NCI-H2107 treated with DMSO at 0.1 percent for 48 hours (cell line): ENCODE results near the gene METTL8.

ENCODE experiments used
- DNase-seq: peaks from one replicate; lab custom pipeline; 2025; ENCODE audit not compliant: unreplicated experiment; lab: John Stamatoyannopoulos, UW

METTL8 gene

GRCh38 chr2:171347591-171348032, 86.2 kb downstream of the METTL8 start:
- DNase-seq: no peak

- DNase-seq: no peak
Observed at GRCh38 chr2:171346723-171347557, 86.8 kb downstream of the METTL8 start.

GRCh38 chr2:171345971-171346722, 87.6 kb downstream of the METTL8 start:
- no peak for DNase-seq

DNA sequence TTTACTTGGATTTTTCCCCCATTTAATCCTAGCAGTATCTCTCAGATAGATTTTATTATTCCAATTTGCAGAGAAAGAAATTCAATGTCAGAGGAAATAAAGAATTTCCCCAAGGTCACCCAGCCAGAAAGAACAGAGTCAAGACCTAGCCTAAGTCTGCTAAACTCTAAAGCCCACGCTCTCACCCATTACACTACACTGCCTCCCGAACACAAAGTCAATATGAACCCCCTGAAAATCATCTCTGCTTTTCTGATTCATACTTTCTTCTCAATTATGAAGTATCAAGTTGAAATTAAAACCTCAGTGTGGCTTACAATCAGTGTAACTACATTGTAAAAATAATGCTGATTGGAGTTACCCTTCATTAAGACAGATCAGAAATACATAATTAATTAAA, 89.6 kb downstream of the METTL8 start:
- no peak for DNase-seq

GRCh38 chr2:171342067-171342413, 91.8 kb downstream of the METTL8 start:
- no peak for DNase-seq

GRCh38 chr2:171341394-171342066, 92.3 kb downstream of the METTL8 start:
- no peak for DNase-seq

DNA sequence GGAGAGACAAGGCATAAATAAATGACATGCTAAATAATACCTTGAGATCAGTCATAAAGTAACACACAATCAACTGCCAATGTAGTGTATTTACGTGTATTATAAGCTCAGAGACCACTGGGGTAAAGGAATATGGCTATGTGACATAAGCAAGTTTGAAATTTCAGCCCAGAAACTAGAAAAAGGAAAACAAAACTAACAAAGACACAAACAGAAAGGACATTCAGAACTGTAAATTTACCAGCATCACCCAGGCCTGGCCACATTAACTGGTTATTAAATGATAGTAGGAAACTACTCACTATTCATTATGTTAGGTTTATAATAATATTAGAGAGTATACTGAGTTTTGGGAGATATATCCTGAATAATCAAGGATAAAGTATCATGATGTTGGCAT, 98.8 kb downstream of the METTL8 start:
- no peak for DNase-seq

DNA sequence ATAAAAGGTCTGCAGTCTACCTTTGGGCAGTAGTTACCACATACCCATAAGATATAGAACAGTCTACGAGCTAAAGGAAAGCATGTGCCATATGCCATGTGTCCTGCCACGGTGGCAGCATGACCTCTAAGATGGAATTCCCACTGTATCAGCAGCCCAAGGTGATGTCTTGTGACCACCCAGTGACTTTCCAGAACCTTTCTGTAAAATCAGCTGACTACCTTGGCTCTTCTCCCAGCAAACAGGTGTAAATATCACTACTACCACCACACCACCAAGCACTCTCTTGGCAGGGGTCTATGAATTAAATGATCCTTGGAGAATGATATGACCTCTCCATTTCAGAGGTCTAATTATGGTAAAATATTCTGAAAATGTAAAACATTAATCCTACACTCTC, 99.6 kb downstream of the METTL8 start:
- DNase-seq: no peak

DNA sequence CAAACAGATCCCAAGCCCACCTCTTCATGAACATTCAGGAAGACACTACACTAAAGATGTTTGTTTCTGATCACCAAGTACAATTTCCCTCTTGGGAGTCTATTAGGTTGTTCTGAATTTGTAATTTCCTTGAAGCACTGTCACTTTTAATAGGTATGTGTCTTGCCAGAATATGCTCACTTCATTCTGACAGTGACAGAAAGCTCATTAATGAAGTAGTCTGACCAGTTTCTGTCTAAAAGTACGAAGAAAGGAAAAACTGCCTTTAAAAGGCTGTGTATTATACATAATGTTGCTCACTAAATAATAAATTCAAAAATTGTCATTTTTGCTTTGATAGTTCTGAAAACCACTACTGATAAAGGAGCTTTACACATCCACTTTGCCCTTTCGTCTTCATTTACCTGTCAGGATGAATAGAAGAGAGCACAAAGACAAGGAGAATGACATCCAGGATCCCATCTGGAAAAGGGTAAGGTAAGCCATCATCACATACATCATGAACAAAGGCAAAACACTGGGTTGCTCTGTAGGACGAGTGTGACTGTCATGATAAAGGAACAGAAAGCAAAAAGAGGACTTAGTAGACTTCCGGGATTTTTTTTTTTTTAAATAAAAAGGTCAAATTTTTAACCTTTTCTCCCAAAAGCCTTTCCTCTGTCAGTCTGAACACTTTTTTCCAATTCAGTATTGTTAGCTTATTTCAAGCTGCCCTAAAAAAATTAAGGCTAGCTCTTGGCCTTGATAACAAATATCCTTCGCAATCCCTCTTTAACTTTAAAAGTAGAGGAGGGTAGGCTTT, 103.4 kb downstream of the METTL8 start:
- DNase-seq: no peak

DNA sequence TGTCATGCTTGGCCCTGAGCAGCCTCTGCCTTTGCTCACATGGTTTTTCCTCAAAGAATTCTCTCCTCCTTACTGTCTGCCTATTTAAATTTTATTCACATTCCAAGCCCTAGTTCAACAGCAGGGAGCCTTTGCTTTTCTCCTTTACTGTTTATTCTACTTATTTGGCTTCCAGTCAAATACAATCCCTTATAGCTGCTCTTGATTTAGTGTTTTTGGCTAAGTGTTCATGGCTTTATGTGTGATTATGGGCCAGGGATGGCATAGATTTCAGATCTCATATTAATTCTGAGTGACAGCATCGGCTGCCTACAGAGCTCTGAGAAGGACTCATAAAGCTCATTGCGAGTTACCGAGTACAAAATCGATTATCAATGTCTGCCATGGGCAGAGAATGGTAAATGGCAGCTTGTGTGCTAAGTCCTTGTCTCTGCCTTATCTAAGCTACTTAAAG, 106.7 kb downstream of the METTL8 start:
- DNase-seq: no peak

DNA sequence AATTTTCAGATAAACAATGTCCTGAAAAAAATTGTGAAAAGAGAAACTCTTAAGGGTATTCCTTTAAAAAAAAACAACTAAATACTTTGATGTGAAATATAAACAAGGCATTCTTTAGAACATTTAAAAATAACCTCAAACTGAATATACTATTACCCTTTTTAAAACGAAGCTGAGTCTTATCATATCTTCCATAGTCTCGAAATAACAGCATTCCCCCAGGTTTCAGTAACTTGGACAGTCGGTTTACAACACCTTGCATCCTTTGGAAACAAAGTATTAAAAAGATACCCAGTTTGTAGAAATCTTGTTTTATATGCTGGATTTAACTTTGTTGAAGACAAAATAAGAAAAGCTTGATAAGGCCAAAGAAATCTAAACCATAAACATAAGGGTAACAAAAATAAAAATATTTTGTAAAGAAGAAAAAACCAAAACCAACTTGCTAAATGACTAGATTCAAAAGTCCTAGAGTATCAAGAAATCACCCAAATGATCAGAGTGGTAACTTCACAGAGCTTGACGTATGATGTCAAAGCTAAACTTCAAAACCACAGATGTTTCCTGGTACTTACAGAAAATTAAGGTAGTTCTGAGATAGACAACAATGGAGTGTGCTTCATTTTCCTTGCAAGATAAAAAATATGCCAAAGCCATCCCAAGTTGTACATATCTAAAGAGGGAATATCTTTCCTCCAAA, 107.8 kb downstream of the METTL8 start:
- DNase-seq: no peak

DNA sequence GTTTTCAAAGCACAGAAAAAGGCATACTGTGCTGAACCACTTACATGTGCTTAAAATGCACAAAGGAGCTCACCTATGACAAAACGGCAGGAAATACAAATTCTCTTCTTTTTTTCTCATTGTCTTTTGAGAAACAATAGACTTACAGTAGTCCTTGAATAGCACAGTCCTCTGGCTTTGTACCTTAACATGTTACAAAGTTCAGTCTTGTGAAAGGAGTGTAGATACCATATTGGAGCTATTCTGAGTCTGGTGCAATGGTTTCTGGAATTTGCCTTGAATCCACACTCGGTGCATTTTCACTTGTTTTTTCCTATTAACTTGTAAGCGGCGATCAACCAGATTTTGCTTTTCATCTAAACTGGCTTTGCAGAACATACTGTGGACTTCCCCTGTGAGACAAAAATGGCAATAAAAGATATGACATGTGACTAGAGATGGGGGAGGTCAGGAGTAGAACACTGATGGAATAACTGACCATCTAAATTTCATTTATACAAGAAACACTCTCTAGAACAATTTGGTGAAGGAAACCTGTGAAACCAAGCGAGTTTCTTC, 109.7 kb downstream of the METTL8 start:
- no peak for DNase-seq

DNA sequence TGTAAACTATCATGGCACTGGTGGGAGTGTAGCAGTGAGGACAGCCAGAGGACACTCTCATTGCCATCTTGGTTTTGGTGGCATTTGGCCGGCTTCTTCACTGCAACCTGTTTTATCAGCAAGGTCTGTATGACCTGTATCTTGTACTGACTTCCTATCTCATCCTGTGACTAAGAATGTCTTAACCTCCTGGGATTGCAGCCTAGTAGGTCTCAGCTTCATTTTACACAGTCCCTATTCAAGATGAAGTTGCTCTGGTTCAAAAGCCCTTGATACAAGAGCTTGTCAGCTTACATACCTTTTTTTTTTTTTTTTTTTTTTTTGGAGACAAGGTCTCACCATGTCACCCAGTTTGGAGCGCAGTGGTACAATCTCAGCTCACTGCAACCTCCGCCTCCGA, 110.9 kb downstream of the METTL8 start:
- DNase-seq: no peak

- no peak for DNase-seq
Observed at GRCh38 chr2:171320731-171321130, 113.1 kb downstream of the METTL8 start.

GRCh38 chr2:171320208-171320621, 113.6 kb downstream of the METTL8 start:
- DNase-seq: no peak

- DNase-seq: no peak
Observed at GRCh38 chr2:171319164-171319810, 114.5 kb downstream of the METTL8 start.

DNA sequence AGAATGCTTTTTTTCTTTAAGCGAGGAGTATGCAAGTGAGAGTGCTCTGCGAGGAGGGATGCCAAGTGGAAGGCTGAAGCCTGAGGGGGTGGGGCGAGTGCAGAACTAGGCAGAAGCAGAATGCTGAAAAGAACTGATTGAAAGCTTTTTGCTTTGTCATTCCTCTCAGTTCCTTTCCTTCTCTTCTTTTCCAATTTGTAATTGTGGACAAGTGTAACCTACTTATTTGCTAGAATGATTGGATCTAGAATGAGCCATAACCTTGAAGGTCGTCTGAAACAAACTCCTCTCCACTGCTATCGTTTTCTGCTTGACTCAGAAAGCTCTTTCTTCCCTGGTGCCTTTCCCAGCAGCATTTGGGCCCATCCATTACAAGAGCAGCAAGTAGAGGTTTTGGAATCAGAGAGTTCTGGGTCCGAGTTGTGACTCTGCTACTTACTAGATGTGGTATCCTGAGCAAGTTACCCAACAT, 115.3 kb downstream of the METTL8 start:
- DNase-seq: no peak

GRCh38 chr2:171317492-171318125, 116.2 kb downstream of the METTL8 start:
- DNase-seq: no peak
